Panc1 (cell line): ENCODE results near the gene ZBTB40. TPM values are rescaled to one million over a fixed set of nuclear protein-coding genes. Genes with fewer than 3 reads are reported as not detected.

Experiments used
- ATAC-seq: fragments of 200-7000 bp; cut with Tn5 transposase; 2 replicates; pipeline ENCODE4 v1.9.1; 2020; ENCODE audit warnings: mild to moderate bottlenecking, moderate library complexity
- BruUV-seq: library from RNA; stranded (reverse); fragments of 400-500 nt; replicated peaks from 2 replicates; lab custom pipeline; 2021; lab: Mats Ljungman, UMichigan
- CTCF ChIA-PET: fragments of 300-600 bp; sonication (Branson Sonifier 250); formaldehyde crosslinking; loops from one replicate; lab custom pipeline; 2022; ENCODE audit warnings: antibody characterized with exemption; lab: Charles Lee
- POLR2A ChIA-PET: fragments of 300-600 bp; sonication (Branson Sonifier 250); formaldehyde crosslinking; loops from one replicate; lab custom pipeline; 2022; ENCODE audit warnings: antibody characterized with exemption; lab: Charles Lee
- DNase-seq: peaks from one replicate; pipeline ENCODE4 v3.0.0-alpha.2; 2010; ENCODE audit warnings: low read depth, low spot score
- H3K27ac ChIP-seq: 2 replicates; pipeline ENCODE4 v1.5.1; 2011; ENCODE audit warnings: mild to moderate bottlenecking, low read length, inconsistent platforms
- H3K27me3 ChIP-seq: fragments of 200-500 bp; sonication (Bioruptor generic); 2 replicates; pipeline ENCODE4 v1.6.0; 2014; ENCODE audit warnings: low read length, inconsistent platforms; ENCODE audit not compliant: control insufficient read depth, insufficient read depth
- H3K36me3 ChIP-seq: fragments of 200-500 bp; sonication (Bioruptor generic); 2 replicates; pipeline ENCODE4 v1.5.1; 2014; ENCODE audit warnings: inconsistent platforms, mild to moderate bottlenecking, low read length, moderate library complexity; ENCODE audit not compliant: control insufficient read depth, insufficient read depth
- H3K4me1 ChIP-seq: 2 replicates; pipeline ENCODE4 v1.5.1; 2011; ENCODE audit warnings: inconsistent platforms, mild to moderate bottlenecking, low read length, moderate library complexity; ENCODE audit not compliant: control insufficient read depth, insufficient read depth
- H3K4me3 ChIP-seq, 2 experiments: 2 replicates each; pipeline ENCODE4 v1.5.1; 2011 to 2012; ENCODE audit warnings: low read depth in 2 of 2, low read length in 2 of 2, mild to moderate bottlenecking in 2 of 2, inconsistent platforms in 1 of 2, moderate library complexity in 1 of 2
- H3K9me3 ChIP-seq: fragments of 200-500 bp; sonication (Bioruptor generic); 2 replicates; pipeline ENCODE4 v1.5.1; 2014; ENCODE audit warnings: low read depth, mild to moderate bottlenecking, inconsistent platforms, low read length, moderate library complexity; ENCODE audit not compliant: control insufficient read depth, insufficient read depth
- CTCF ChIP-seq: fragments of 450-650 bp; IDR thresholded peaks from 2 replicates; pipeline ENCODE4 v1.5.1; 2017; ENCODE audit warnings: mild to moderate bottlenecking
- POLR2AphosphoS5 ChIP-seq: IDR thresholded peaks from 2 replicates; pipeline ENCODE4 v1.6.1; 2012; ENCODE audit warnings: mild to moderate bottlenecking, low read depth, low read length, moderate library complexity
- REST ChIP-seq, 2 experiments: IDR thresholded peaks; 2 replicates each; pipeline ENCODE4 v1.6.1; 2011 to 2012; ENCODE audit warnings: low read depth in 2 of 2, control low read depth in 1 of 2, low read length in 1 of 2, mild to moderate bottlenecking in 1 of 2, moderate library complexity in 1 of 2; ENCODE audit not compliant: insufficient read depth in 1 of 2
- SIN3A ChIP-seq: IDR thresholded peaks from 2 replicates; pipeline ENCODE4 v1.6.1; 2012; ENCODE audit warnings: low read depth, mild to moderate bottlenecking, low read length, moderate library complexity, borderline replicate concordance; ENCODE audit not compliant: insufficient read depth
- TCF7L2 ChIP-seq: IDR thresholded peaks from 2 replicates; pipeline ENCODE4 v1.6.1; 2011; ENCODE audit warnings: mild to moderate bottlenecking, low read depth, low read length, inconsistent platforms
- in situ Hi-C: cut with HindIII; loops from 2 replicates; pipeline ENCODE4 v1.10.0; 2016; ENCODE audit warnings: low sequenced_read_pairs, low pct_unique_long_range_greater_than_20kb
- intact Hi-C: fragments of 100-400 bp; cut with micrococcal nuclease; formaldehyde crosslinking; loops from one replicate; pipeline ENCODE4 v1.10.0; 2022; ENCODE audit not compliant: unreplicated experiment
- total RNA-seq: library from RNA; stranded (reverse); gene quantifications from one replicate; pipeline ENCODE4 v1.2.1, GENCODE V29; 2021; ENCODE audit not compliant: unreplicated experiment

Gene ZBTB40
- total RNA-seq, 1 experiment from 2014 or later: 24.3 TPM

- intact Hi-C loops: no loop called here
- TF ChIP-seq TCF7L2 (no peak), SIN3A (no peak), CTCF (no peak), REST (IDR thresholded peaks at IDR 0.05; ENCODE audit: insufficient read depth in 1 of 2, low read depth in 2 of 2, low read length in 1 of 2) (no peak), POLR2AphosphoS5 (no peak)
- H3K27me3 ChIP-seq: peaks cover 14% of the 10 kb centered on the region
- BruUV-seq: no TSS peak
- H3K9me3 ChIP-seq: no peaks in the 10 kb centered on the region
- CTCF ChIA-PET: no interaction called here
- DNase-seq (no peak), ATAC-seq (no peak)
- no peak overlapping the region for H3K27ac ChIP-seq
- no peaks in the 10 kb centered on the region for H3K4me1 ChIP-seq
- in situ Hi-C loops: no loop called here
- no peak overlapping the region for H3K4me3 ChIP-seq
- POLR2A ChIA-PET: no interaction called here
- H3K36me3 ChIP-seq: no peaks in the 10 kb centered on the region
Measured at GRCh38 chr1:22557341-22557950, 105.8 kb downstream of the ZBTB40 start.

- in situ Hi-C loops (no loop called here), intact Hi-C loops (no loop called here)
- Histone ChIP-seq H3K9me3 (no peaks in the 10 kb centered on the region), H3K4me3 (no peak within 1 kb of the TSS; a peak in 1 of 4 replicates), H3K27me3 (peaks cover 21% of the 10 kb centered on the region), H3K27ac (no peak within 1 kb of the TSS), H3K4me1 (0 out of 2 replicates have a peak, but pooled peaks cover 5% of the 10 kb centered on the region), H3K36me3 (no peaks in the 10 kb centered on the region)
- ATAC-seq: no peak
- no TSS peak for BruUV-seq
- POLR2A ChIA-PET: no interaction called here
- CTCF ChIA-PET: no interaction called here
- DNase-seq: no peak
- TF ChIP-seq REST (IDR thresholded peaks at IDR 0.05; ENCODE audit: insufficient read depth in 1 of 2, low read depth in 2 of 2, low read length in 1 of 2): no peak
- TF ChIP-seq SIN3A: no peak
- TF ChIP-seq TCF7L2: no peak
- TF ChIP-seq POLR2AphosphoS5: no peak
- no peak for TF ChIP-seq CTCF
Measured at GRCh38 chr1:22562584-22563583, 111.2 kb downstream of the ZBTB40 start, which contains the start of gene EPHA8. TSS of gene EPHA8 (plus strand) at chr1:22563489. CDS start at chr1:22563636, 147 bp downstream.
